IMR-90 (cell line): Measurements from ENCODE around the gene PCK2.

ENCODE experiments used
- CEBPB ChIP-seq: IDR thresholded peaks from 2 replicates; pipeline ENCODE4 v1.6.1; 2012; ENCODE audit warnings: low read depth, low read length, improper control_type of control experiment
- CHD1 ChIP-seq: IDR thresholded peaks from 2 replicates; pipeline ENCODE4 v1.6.1; 2012; ENCODE audit warnings: low read depth, low read length, improper control_type of control experiment
- CTCF ChIP-seq: conservative IDR thresholded peaks from 2 replicates; pipeline ENCODE4 v1.5.1; 2012; ENCODE audit warnings: mild to moderate bottlenecking, low read depth, low read length, improper control_type of control experiment
- FOS ChIP-seq: fragments of 150-350 bp; IDR thresholded peaks from 2 replicates; pipeline ENCODE4 v1.6.1; 2016; ENCODE audit warnings: low read depth, low read length
- MXI1 ChIP-seq: IDR thresholded peaks from 2 replicates; pipeline ENCODE4 v1.6.1; 2012; ENCODE audit warnings: low read depth, mild to moderate bottlenecking, low read length, moderate library complexity, borderline replicate concordance
- NFE2L2 ChIP-seq: fragments of 150-350 bp; IDR thresholded peaks from 2 replicates; pipeline ENCODE4 v1.6.1; 2016; ENCODE audit warnings: low read depth, mild to moderate bottlenecking, low read length
- POLR2A ChIP-seq: IDR thresholded peaks from 2 replicates; pipeline ENCODE4 v1.6.1; 2012; ENCODE audit warnings: mild to moderate bottlenecking, low read depth, low read length
- RFX5 ChIP-seq: IDR thresholded peaks from 2 replicates; pipeline ENCODE4 v1.8.0; 2012; ENCODE audit warnings: low read depth, mild to moderate bottlenecking, low read length, moderate library complexity
- USF2 ChIP-seq: fragments of 150-350 bp; IDR thresholded peaks from 2 replicates; pipeline ENCODE4 v1.6.1; 2017; ENCODE audit warnings: mild to moderate bottlenecking, antibody characterized with exemption, low read length, low read depth

- TF ChIP-seq CTCF, result no peak
- TF ChIP-seq CEBPB, result no peak
- no peak for TF ChIP-seq POLR2A
- TF ChIP-seq FOS, result no peak
- TF ChIP-seq CHD1, result no peak
- no peak for TF ChIP-seq USF2
- TF ChIP-seq MXI1, result no peak
- no peak for TF ChIP-seq RFX5
- TF ChIP-seq NFE2L2, result no peak
These were observed 12.3 kb upstream of the PCK2 start for GRCh38 chr14:24081739-24082211.
